ENCODE data around the gene PDPK1. TPM values are rescaled to one million over a fixed set of nuclear protein-coding genes. Genes with fewer than 3 reads are reported as not detected.
"Not testable (repeated sequence)": the region's sequence is repeated elsewhere in the genome, so short reads cannot be mapped to it uniquely, and the experiment has no call there.

The PDPK1 gene
- polyA plus RNA-seq, 4 donors, result 22.2 to 48.9 (median 32.2) TPM

GRCh38 chr16:2592786-2593185 lies 55.0 kb downstream of the PDPK1 start:
- no peak overlapping the region for H3K4me3 ChIP-seq (ENCODE audit: low read depth in 1 of 3, low read length in 3 of 3)
- WGBS, 3 donors, result 91 to 95% (median 91%) methylated on average over 15 to 16 of the region's 16 CpGs
- H3K36me3 ChIP-seq (ENCODE audit: control insufficient read depth in 3 of 3, insufficient read depth in 2 of 3, low read depth in 1 of 3, low read length in 3 of 3), result peaks cover 19 to 92% (median 38%) of the 10 kb centered on the region in 3 donors
- no peaks in the 10 kb centered on the region for H3K9me3 ChIP-seq (ENCODE audit: control insufficient read depth in 2 of 2, insufficient read depth in 1 of 2, low read depth in 1 of 2, low read length in 1 of 2)
- no peaks in the 10 kb centered on the region for H3K27me3 ChIP-seq (ENCODE audit: control insufficient read depth in 3 of 3, insufficient read depth in 3 of 3, low read length in 3 of 3)
- no peaks in the 10 kb centered on the region for H3K4me1 ChIP-seq (ENCODE audit: control insufficient read depth in 3 of 3, insufficient read depth in 2 of 3, low read depth in 1 of 3, low read length in 2 of 3)
- DNase-seq (no peak), FAIRE-seq (no peak)
- H3K27ac ChIP-seq (ENCODE audit: low read depth in 1 of 3, low read length in 2 of 3), result no peak overlapping the region

GRCh38 chr16:2595393-2596205 lies 57.8 kb downstream of the PDPK1 start:
- H3K9me3 ChIP-seq (ENCODE audit: control insufficient read depth in 2 of 2, insufficient read depth in 1 of 2, low read depth in 1 of 2, low read length in 1 of 2), result no peaks in the 10 kb centered on the region
- no peak for FAIRE-seq
- 92 to 93% (median 93%) methylated on average over 27 of the region's 27 CpGs for WGBS, 3 donors
- no peak for DNase-seq
- no peaks in the 10 kb centered on the region for H3K27me3 ChIP-seq (ENCODE audit: control insufficient read depth in 3 of 3, insufficient read depth in 3 of 3, low read length in 3 of 3)
- H3K36me3 ChIP-seq (ENCODE audit: control insufficient read depth in 3 of 3, insufficient read depth in 2 of 3, low read depth in 1 of 3, low read length in 3 of 3), result peaks cover 22 to 83% (median 26%) of the 10 kb centered on the region in 3 donors
- no peak overlapping the region for H3K4me3 ChIP-seq (ENCODE audit: low read depth in 1 of 3, low read length in 3 of 3)
- H3K4me1 ChIP-seq (ENCODE audit: control insufficient read depth in 3 of 3, insufficient read depth in 2 of 3, low read depth in 1 of 3, low read length in 2 of 3), result no peaks in the 10 kb centered on the region
- H3K27ac ChIP-seq (ENCODE audit: low read depth in 1 of 3, low read length in 2 of 3), result no peak overlapping the region

- Histone ChIP-seq H3K36me3 (ENCODE audit: control insufficient read depth in 3 of 3, insufficient read depth in 2 of 3, low read depth in 1 of 3, low read length in 3 of 3) (peaks cover 20 to 71% (median 24%) of the 10 kb centered on the region in 3 donors), H3K9me3 (ENCODE audit: control insufficient read depth in 2 of 2, insufficient read depth in 1 of 2, low read depth in 1 of 2, low read length in 1 of 2) (no peaks in the 10 kb centered on the region), H3K27me3 (ENCODE audit: control insufficient read depth in 3 of 3, insufficient read depth in 3 of 3, low read length in 3 of 3) (no peaks in the 10 kb centered on the region), H3K4me1 (ENCODE audit: control insufficient read depth in 3 of 3, insufficient read depth in 2 of 3, low read depth in 1 of 3, low read length in 2 of 3) (no peaks in the 10 kb centered on the region), H3K27ac (ENCODE audit: low read depth in 1 of 3, low read length in 2 of 3) (no peak overlapping the region), H3K4me3 (ENCODE audit: low read depth in 1 of 3, low read length in 3 of 3) (no peak overlapping the region)
- DNase-seq, result no peak
- FAIRE-seq, result no peak
- WGBS, 3 donors, result 89 to 91% (median 91%) methylated on average over 24 of the region's 24 CpGs
Observed at GRCh38 chr16:2596747-2597559, 59.1 kb downstream of the PDPK1 start.

GRCh38 chr16:2597560-2597902 lies 59.7 kb downstream of the PDPK1 start:
- Histone ChIP-seq H3K36me3 (ENCODE audit: control insufficient read depth in 3 of 3, insufficient read depth in 2 of 3, low read depth in 1 of 3, low read length in 3 of 3) (peaks cover 20 to 65% (median 21%) of the 10 kb centered on the region in 3 donors), H3K27ac (ENCODE audit: low read depth in 1 of 3, low read length in 2 of 3) (no peak overlapping the region), H3K9me3 (ENCODE audit: control insufficient read depth in 2 of 2, insufficient read depth in 1 of 2, low read depth in 1 of 2, low read length in 1 of 2) (no peaks in the 10 kb centered on the region), H3K27me3 (ENCODE audit: control insufficient read depth in 3 of 3, insufficient read depth in 3 of 3, low read length in 3 of 3) (no peaks in the 10 kb centered on the region), H3K4me3 (ENCODE audit: low read depth in 1 of 3, low read length in 3 of 3) (no peak overlapping the region), H3K4me1 (ENCODE audit: control insufficient read depth in 3 of 3, insufficient read depth in 2 of 3, low read depth in 1 of 3, low read length in 2 of 3) (no peaks in the 10 kb centered on the region)
- no peak for DNase-seq
- 93 to 98% (median 97%) methylated on average over 21 to 22 of the region's 22 CpGs for WGBS, 3 donors
- FAIRE-seq, result no peak

GRCh38 chr16:2598133-2598641 lies 60.4 kb downstream of the PDPK1 start:
- H3K4me1 ChIP-seq (ENCODE audit: control insufficient read depth in 3 of 3, insufficient read depth in 2 of 3, low read depth in 1 of 3, low read length in 2 of 3), result no peaks in the 10 kb centered on the region
- DNase-seq (no peak), FAIRE-seq (no peak)
- WGBS, 3 donors, result 93 to 95% (median 94%) methylated on average over 19 to 21 of the region's 21 CpGs
- no peak overlapping the region for H3K4me3 ChIP-seq (ENCODE audit: low read depth in 1 of 3, low read length in 3 of 3)
- H3K36me3 ChIP-seq (ENCODE audit: control insufficient read depth in 3 of 3, insufficient read depth in 2 of 3, low read depth in 1 of 3, low read length in 3 of 3), result peaks cover 16 to 59% (median 21%) of the 10 kb centered on the region in 3 donors
- no peak overlapping the region for H3K27ac ChIP-seq (ENCODE audit: low read depth in 1 of 3, low read length in 2 of 3)
- no peaks in the 10 kb centered on the region for H3K27me3 ChIP-seq (ENCODE audit: control insufficient read depth in 3 of 3, insufficient read depth in 3 of 3, low read length in 3 of 3)
- H3K9me3 ChIP-seq (ENCODE audit: control insufficient read depth in 2 of 2, insufficient read depth in 1 of 2, low read depth in 1 of 2, low read length in 1 of 2), result no peaks in the 10 kb centered on the region

- H3K27ac ChIP-seq (ENCODE audit: low read depth in 1 of 3, low read length in 2 of 3), result no peak overlapping the region
- no peaks in the 10 kb centered on the region for H3K9me3 ChIP-seq (ENCODE audit: control insufficient read depth in 2 of 2, insufficient read depth in 1 of 2, low read depth in 1 of 2, low read length in 1 of 2)
- H3K4me3 ChIP-seq (ENCODE audit: low read depth in 1 of 3, low read length in 3 of 3), result no peak overlapping the region
- H3K27me3 ChIP-seq (ENCODE audit: control insufficient read depth in 3 of 3, insufficient read depth in 3 of 3, low read length in 3 of 3), result no peaks in the 10 kb centered on the region
- DNase-seq (no peak), FAIRE-seq (no peak)
- H3K4me1 ChIP-seq (ENCODE audit: control insufficient read depth in 3 of 3, insufficient read depth in 2 of 3, low read depth in 1 of 3, low read length in 2 of 3), result no peaks in the 10 kb centered on the region
- H3K36me3 ChIP-seq (ENCODE audit: control insufficient read depth in 3 of 3, insufficient read depth in 2 of 3, low read depth in 1 of 3, low read length in 3 of 3), result peaks cover 16 to 53% (median 21%) of the 10 kb centered on the region in 3 donors
- 94 to 98% (median 95%) methylated on average over 9 of the region's 9 CpGs for WGBS, 3 donors
Observed at GRCh38 chr16:2598723-2599122, 60.9 kb downstream of the PDPK1 start.

GRCh38 chr16:2599165-2599564 lies 61.3 kb downstream of the PDPK1 start:
- FAIRE-seq; H3K9me3 ChIP-seq (ENCODE audit: control insufficient read depth in 2 of 2, insufficient read depth in 1 of 2, low read depth in 1 of 2, low read length in 1 of 2); H3K4me3 ChIP-seq (ENCODE audit: low read depth in 1 of 3, low read length in 3 of 3); H3K27me3 ChIP-seq (ENCODE audit: control insufficient read depth in 3 of 3, insufficient read depth in 3 of 3, low read length in 3 of 3); H3K27ac ChIP-seq (ENCODE audit: low read depth in 1 of 3, low read length in 2 of 3); H3K4me1 ChIP-seq (ENCODE audit: control insufficient read depth in 3 of 3, insufficient read depth in 2 of 3, low read depth in 1 of 3, low read length in 2 of 3); DNase-seq: not testable (repeated sequence)
- 91 to 94% (median 92%) methylated on average over 2 to 4 of the region's 6 CpGs for WGBS, 3 donors
- H3K36me3 ChIP-seq (ENCODE audit: control insufficient read depth in 3 of 3, insufficient read depth in 2 of 3, low read depth in 1 of 3, low read length in 3 of 3), result peaks cover 16 to 50% (median 21%) of the 10 kb centered on the region in 3 donors

- not testable (repeated sequence) for H3K27ac ChIP-seq (ENCODE audit: low read depth in 1 of 3, low read length in 2 of 3); H3K9me3 ChIP-seq (ENCODE audit: control insufficient read depth in 2 of 2, insufficient read depth in 1 of 2, low read depth in 1 of 2, low read length in 1 of 2); H3K4me1 ChIP-seq (ENCODE audit: control insufficient read depth in 3 of 3, insufficient read depth in 2 of 3, low read depth in 1 of 3, low read length in 2 of 3); H3K4me3 ChIP-seq (ENCODE audit: low read depth in 1 of 3, low read length in 3 of 3); DNase-seq; H3K27me3 ChIP-seq (ENCODE audit: control insufficient read depth in 3 of 3, insufficient read depth in 3 of 3, low read length in 3 of 3); FAIRE-seq
- H3K36me3 ChIP-seq (ENCODE audit: control insufficient read depth in 3 of 3, insufficient read depth in 2 of 3, low read depth in 1 of 3, low read length in 3 of 3), result peaks cover 16 to 47% (median 21%) of the 10 kb centered on the region in 3 donors
- 88 to 92% (median 91%) methylated on average over 8 to 9 of the region's 12 CpGs for WGBS, 3 donors
Observed at GRCh38 chr16:2599785-2600184, 62.0 kb downstream of the PDPK1 start.

All from small intestine (tissue), 7 donors.